ENCODE measurements around the gene FRAS1. TPM values are rescaled to one million over a fixed set of nuclear protein-coding genes. Genes with fewer than 3 reads are reported as not detected.

FRAS1 gene
- total and polyA plus RNA-seq, 2 donors (not counting 3 experiments of a cell fraction or from before 2014, with no cell fraction given) = 1.4 to 3.6 TPM

- dilution Hi-C loops (cut with MboI; ENCODE audit: extremely low pct_ligation_motif_present, low sequenced_read_pairs) = no loop called here
- ChIA-PET CTCF (no interaction called here), POLR2A (no interaction called here)
- DNase-seq (ENCODE audit: low read depth, low spot score) (no peak), FAIRE-seq (no peak)
- no peak overlapping the region for H2AFZ ChIP-seq (ENCODE audit: low read depth, low read length)
- no peaks in the 10 kb centered on the region for H3K79me2 ChIP-seq (ENCODE audit: control insufficient read depth, insufficient read depth, low read length)
- no peaks in the 10 kb centered on the region for H3K36me3 ChIP-seq (ENCODE audit: control insufficient read depth in 2 of 2, extremely low read depth in 1 of 2, insufficient read depth in 2 of 2, low read length in 2 of 2)
- H3K4me1 ChIP-seq (ENCODE audit: control insufficient read depth, extremely low read depth, insufficient read depth, low read length) = no peaks in the 10 kb centered on the region
- H3K9me1 ChIP-seq (replicated peaks; ENCODE audit: control insufficient read depth, extremely low read depth, insufficient read depth, low read length) = no peaks in the 10 kb centered on the region
- TF ChIP-seq MYC (IDR thresholded peaks at IDR 0.05; ENCODE audit: low read depth, low read length) (no peak), CTCF (IDR thresholded peaks at IDR 0.05; ENCODE audit: extremely low read depth in 1 of 2, insufficient read depth in 1 of 2, low read depth in 1 of 2, low read length in 2 of 2) (no peak), FOS (IDR thresholded peaks at IDR 0.05; ENCODE audit: borderline replicate concordance, insufficient read depth, low read length) (no peak), MAX (IDR thresholded peaks at IDR 0.05; ENCODE audit: insufficient read depth, insufficient read length) (no peak), POLR2AphosphoS5 (IDR thresholded peaks at IDR 0.05; ENCODE audit: insufficient read depth, low read depth, low read length) (no peak), JUN (IDR thresholded peaks at IDR 0.05; ENCODE audit: borderline replicate concordance, insufficient read depth, insufficient read length, low read depth) (no peak), POLR2A (IDR thresholded peaks at IDR 0.05; ENCODE audit: low read depth, low read length) (no peak), EZH2 (IDR thresholded peaks at IDR 0.05; ENCODE audit: borderline replicate concordance, low read depth, low read length, severe bottlenecking) (no peak), GATA2 (IDR thresholded peaks at IDR 0.05; ENCODE audit: insufficient read depth, insufficient read length, low read depth, low read length) (no peak)
- intact Hi-C loops (cut with micrococcal nuclease) = no loop called here
- H3K4me2 ChIP-seq (ENCODE audit: insufficient read depth, low read length) = no peak overlapping the region
- H3K4me3 ChIP-seq (replicated peaks in 1 of 3; ENCODE audit: insufficient read depth in 1 of 3, low read depth in 1 of 3, low read length in 3 of 3) = no peak overlapping the region
- BruUV-seq (replicated peaks) = no TSS peak
- H3K9me3 ChIP-seq (replicated peaks; ENCODE audit: control insufficient read depth, insufficient read depth, low read length) = no peaks in the 10 kb centered on the region
- H3K27ac ChIP-seq (ENCODE audit: insufficient read depth, low read depth, low read length) = no peak overlapping the region
- H3K9ac ChIP-seq (replicated peaks; ENCODE audit: extremely low read depth, insufficient read depth, low read length) = no peak overlapping the region
- H4K20me1 ChIP-seq (replicated peaks; ENCODE audit: control insufficient read depth, extremely low read depth, insufficient read depth, low read length) = no peaks in the 10 kb centered on the region
- H3K27me3 ChIP-seq (ENCODE audit: control insufficient read depth in 2 of 2, insufficient read depth in 2 of 2, low read length in 2 of 2) = no peaks in the 10 kb centered on the region
Observed at GRCh38 chr4:78482281-78482680, 425.2 kb downstream of the FRAS1 start.

Measured in endothelial cell of umbilical vein (primary cell).